ENCODE data around the gene DCLK2. TPM values are rescaled to one million over a fixed set of nuclear protein-coding genes. Genes with fewer than 3 reads are reported as not detected.

DCLK2 gene
- total RNA-seq, 2 experiments from 2014 or later = not detected

GRCh38 chr4:150252741-150253140 lies 174.5 kb downstream of the DCLK2 start:
- Mint-ChIP-seq H3K9me3 (no peaks in the 10 kb centered on the region), H3K36me3 (no peaks in the 10 kb centered on the region), H3K27ac (no peak overlapping the region), H3K27me3 (no peaks in the 10 kb centered on the region), H3K4me1 (no peaks in the 10 kb centered on the region), H3K4me3 (no peak overlapping the region)
- no peak for DNase-seq

- no peak overlapping the region for H3K4me3 Mint-ChIP-seq
- H3K27me3 Mint-ChIP-seq = no peaks in the 10 kb centered on the region
- DNase-seq = no peak
- H3K27ac Mint-ChIP-seq = no peak overlapping the region
- no peaks in the 10 kb centered on the region for H3K36me3 Mint-ChIP-seq
- no peaks in the 10 kb centered on the region for H3K9me3 Mint-ChIP-seq
- H3K4me1 Mint-ChIP-seq = no peaks in the 10 kb centered on the region
Observed at GRCh38 chr4:150253416-150253815, 175.2 kb downstream of the DCLK2 start.

GRCh38 chr4:150253965-150254630 lies 175.9 kb downstream of the DCLK2 start:
- H3K9me3 Mint-ChIP-seq = no peaks in the 10 kb centered on the region
- no peaks in the 10 kb centered on the region for H3K4me1 Mint-ChIP-seq
- no peaks in the 10 kb centered on the region for H3K36me3 Mint-ChIP-seq
- H3K27me3 Mint-ChIP-seq = no peaks in the 10 kb centered on the region
- H3K4me3 Mint-ChIP-seq = no peak overlapping the region
- DNase-seq = no peak
- H3K27ac Mint-ChIP-seq = no peak overlapping the region

GRCh38 chr4:150255610-150256224 lies 177.5 kb downstream of the DCLK2 start:
- no peaks in the 10 kb centered on the region for H3K9me3 Mint-ChIP-seq
- no peaks in the 10 kb centered on the region for H3K36me3 Mint-ChIP-seq

GRCh38 chr4:150256225-150256620 lies 178.0 kb downstream of the DCLK2 start:
- Mint-ChIP-seq H3K27me3 (no peaks in the 10 kb centered on the region), H3K9me3 (no peaks in the 10 kb centered on the region), H3K4me3 (no peak overlapping the region), H3K27ac (no peak overlapping the region), H3K36me3 (no peaks in the 10 kb centered on the region), H3K4me1 (no peaks in the 10 kb centered on the region)
- no peak for DNase-seq

More at GRCh38 chr4:150255610-150256224, 177.5 kb downstream of the DCLK2 start:
- no peak overlapping the region for H3K27ac Mint-ChIP-seq
- no peaks in the 10 kb centered on the region for H3K27me3 Mint-ChIP-seq
- no peak for DNase-seq
- H3K4me1 Mint-ChIP-seq = no peaks in the 10 kb centered on the region
- H3K4me3 Mint-ChIP-seq = no peak overlapping the region

GRCh38 chr4:150256841-150257730 lies 178.8 kb downstream of the DCLK2 start:
- Mint-ChIP-seq H3K36me3 (no peaks in the 10 kb centered on the region), H3K27ac (no peak overlapping the region), H3K27me3 (no peaks in the 10 kb centered on the region), H3K4me3 (no peak overlapping the region), H3K4me1 (no peaks in the 10 kb centered on the region), H3K9me3 (no peaks in the 10 kb centered on the region)
- no peak for DNase-seq

GRCh38 chr4:150258569-150258968 lies 180.3 kb downstream of the DCLK2 start:
- Mint-ChIP-seq H3K4me1 (no peaks in the 10 kb centered on the region), H3K9me3 (no peaks in the 10 kb centered on the region), H3K36me3 (peaks cover 3% of the 10 kb centered on the region), H3K4me3 (no peak overlapping the region), H3K27me3 (no peaks in the 10 kb centered on the region), H3K27ac (no peak overlapping the region)
- no peak for DNase-seq

GRCh38 chr4:150259861-150260567 lies 181.8 kb downstream of the DCLK2 start:
- Mint-ChIP-seq H3K4me3 (no peak overlapping the region), H3K4me1 (no peaks in the 10 kb centered on the region), H3K27ac (no peak overlapping the region), H3K9me3 (no peaks in the 10 kb centered on the region), H3K36me3 (peaks cover 7% of the 10 kb centered on the region), H3K27me3 (no peaks in the 10 kb centered on the region)
- DNase-seq = no peak

- H3K36me3 Mint-ChIP-seq = peaks cover 18% of the 10 kb centered on the region
Observed at GRCh38 chr4:150261571-150261970, 183.3 kb downstream of the DCLK2 start.

GRCh38 chr4:150262611-150263010 lies 184.4 kb downstream of the DCLK2 start:
- no peak for DNase-seq
- peaks cover 20% of the 10 kb centered on the region for H3K36me3 Mint-ChIP-seq
- H3K27ac Mint-ChIP-seq = no peak overlapping the region
- H3K9me3 Mint-ChIP-seq = no peaks in the 10 kb centered on the region
- H3K4me3 Mint-ChIP-seq = no peak overlapping the region
- H3K4me1 Mint-ChIP-seq = no peaks in the 10 kb centered on the region
- no peaks in the 10 kb centered on the region for H3K27me3 Mint-ChIP-seq

More at GRCh38 chr4:150261571-150261970, 183.3 kb downstream of the DCLK2 start:
- H3K4me1 Mint-ChIP-seq = no peaks in the 10 kb centered on the region
- DNase-seq = no peak
- H3K4me3 Mint-ChIP-seq = no peak overlapping the region
- no peak overlapping the region for H3K27ac Mint-ChIP-seq
- no peaks in the 10 kb centered on the region for H3K27me3 Mint-ChIP-seq
- no peaks in the 10 kb centered on the region for H3K9me3 Mint-ChIP-seq

GRCh38 chr4:150264595-150265161 lies 186.4 kb downstream of the DCLK2 start:
- peaks cover 35% of the 10 kb centered on the region for H3K36me3 Mint-ChIP-seq

GRCh38 chr4:150265806-150266205 lies 187.6 kb downstream of the DCLK2 start:
- Mint-ChIP-seq H3K9me3 (no peaks in the 10 kb centered on the region), H3K4me1 (no peaks in the 10 kb centered on the region), H3K27me3 (no peaks in the 10 kb centered on the region), H3K4me3 (no peak overlapping the region), H3K27ac (no peak overlapping the region), H3K36me3 (peaks cover 45% of the 10 kb centered on the region)
- no peak for DNase-seq

More at GRCh38 chr4:150264595-150265161, 186.4 kb downstream of the DCLK2 start:
- Mint-ChIP-seq H3K27ac (no peak overlapping the region), H3K4me1 (no peaks in the 10 kb centered on the region), H3K27me3 (no peaks in the 10 kb centered on the region), H3K4me3 (no peak overlapping the region), H3K9me3 (no peaks in the 10 kb centered on the region)
- no peak for DNase-seq

GRCh38 chr4:150268444-150268843 lies 190.2 kb downstream of the DCLK2 start:
- peaks cover 58% of the 10 kb centered on the region for H3K36me3 Mint-ChIP-seq
- H3K27me3 Mint-ChIP-seq = no peaks in the 10 kb centered on the region
- H3K9me3 Mint-ChIP-seq = no peaks in the 10 kb centered on the region
- no peaks in the 10 kb centered on the region for H3K4me1 Mint-ChIP-seq
- H3K27ac Mint-ChIP-seq = no peak overlapping the region
- no peak overlapping the region for H3K4me3 Mint-ChIP-seq
- DNase-seq = no peak

GRCh38 chr4:150278206-150278605 lies 200.0 kb downstream of the DCLK2 start:
- peaks cover 10% of the 10 kb centered on the region for H3K9me3 Mint-ChIP-seq
- DNase-seq = no peak

More at GRCh38 chr4:150278206-150278605, 200.0 kb downstream of the DCLK2 start:
- Mint-ChIP-seq H3K4me1 (peaks cover 3% of the 10 kb centered on the region), H3K27ac (no peak overlapping the region), H3K27me3 (no peaks in the 10 kb centered on the region), H3K36me3 (peaks cover 92% of the 10 kb centered on the region), H3K4me3 (no peak overlapping the region)

Data from activated naive CD8-positive, alpha-beta T cell treated with anti-CD3 and anti-CD28 coated beads for 36 hours (primary cell).